ENCODE results near the gene AOX1. TPM values are rescaled to one million over a fixed set of nuclear protein-coding genes. Genes with fewer than 3 reads are reported as not detected.
A peak's percentile ranks its signal among the peaks of the same experiment; 100 is the strongest.

The AOX1 gene
- total and polyA plus RNA-seq, 2 experiments from 2014 or later: not detected

DNA sequence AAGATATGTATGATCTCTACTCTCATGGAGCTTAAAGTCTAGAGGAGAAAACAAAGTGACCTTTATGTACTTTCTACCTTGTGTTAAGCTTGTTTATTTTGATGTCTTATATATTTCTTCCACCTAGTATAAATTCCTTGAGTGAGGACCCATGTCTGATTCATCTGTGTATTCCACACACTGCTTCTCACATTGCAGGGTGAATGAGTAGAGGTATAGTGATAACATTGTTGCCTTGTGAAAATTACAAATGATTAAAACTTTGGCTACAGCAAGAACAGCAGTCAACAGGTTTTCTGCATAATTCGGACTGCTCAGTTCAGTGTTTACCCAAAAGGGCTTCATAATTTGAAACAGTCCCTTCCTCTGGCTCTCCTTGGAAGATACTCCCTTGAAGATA is 36.3 kb downstream of the AOX1 start:
- no peaks in the 10 kb centered on the region for H3K4me1 ChIP-seq (ENCODE audit: low read depth)
- TF ChIP-seq, protein P1, sequence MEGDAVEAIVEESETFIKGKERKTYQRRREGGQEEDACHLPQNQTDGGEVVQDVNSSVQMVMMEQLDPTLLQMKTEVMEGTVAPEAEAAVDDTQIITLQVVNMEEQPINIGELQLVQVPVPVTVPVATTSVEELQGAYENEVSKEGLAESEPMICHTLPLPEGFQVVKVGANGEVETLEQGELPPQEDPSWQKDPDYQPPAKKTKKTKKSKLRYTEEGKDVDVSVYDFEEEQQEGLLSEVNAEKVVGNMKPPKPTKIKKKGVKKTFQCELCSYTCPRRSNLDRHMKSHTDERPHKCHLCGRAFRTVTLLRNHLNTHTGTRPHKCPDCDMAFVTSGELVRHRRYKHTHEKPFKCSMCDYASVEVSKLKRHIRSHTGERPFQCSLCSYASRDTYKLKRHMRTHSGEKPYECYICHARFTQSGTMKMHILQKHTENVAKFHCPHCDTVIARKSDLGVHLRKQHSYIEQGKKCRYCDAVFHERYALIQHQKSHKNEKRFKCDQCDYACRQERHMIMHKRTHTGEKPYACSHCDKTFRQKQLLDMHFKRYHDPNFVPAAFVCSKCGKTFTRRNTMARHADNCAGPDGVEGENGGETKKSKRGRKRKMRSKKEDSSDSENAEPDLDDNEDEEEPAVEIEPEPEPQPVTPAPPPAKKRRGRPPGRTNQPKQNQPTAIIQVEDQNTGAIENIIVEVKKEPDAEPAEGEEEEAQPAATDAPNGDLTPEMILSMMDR (IDR thresholded peaks at IDR 0.05; ENCODE audit: low read depth, low read length): no peak
- H3K4me3 ChIP-seq: no peak overlapping the region
- no peaks in the 10 kb centered on the region for H3K27me3 ChIP-seq
- DNase-seq (ENCODE audit: low read depth in 1 of 2, low spot score in 1 of 2): no peak
- no peaks in the 10 kb centered on the region for H3K9me3 ChIP-seq (ENCODE audit: low read depth)
- H3K36me3 ChIP-seq: no peaks in the 10 kb centered on the region
- no peak overlapping the region for H3K27ac ChIP-seq

DNA sequence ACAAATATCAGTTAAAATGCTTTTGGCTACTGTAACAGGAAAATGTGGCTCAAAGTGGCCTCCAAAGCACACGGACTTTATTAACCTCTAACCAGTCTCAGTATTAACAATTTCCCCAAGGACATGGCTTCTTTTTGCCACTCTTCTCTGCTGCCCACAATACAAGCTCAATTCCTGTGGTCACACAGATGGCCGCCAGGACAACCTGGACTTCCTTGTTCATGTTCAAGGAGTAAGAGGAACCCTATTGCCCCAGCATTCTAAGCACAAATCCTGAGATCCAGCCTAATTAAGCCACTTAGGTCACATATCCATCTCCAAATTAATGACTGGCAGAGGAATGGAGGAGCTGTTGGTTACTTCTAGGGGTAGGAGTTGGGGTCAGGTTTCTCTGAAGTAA is 38.2 kb downstream of the AOX1 start:
- TF ChIP-seq, protein P1 (IDR thresholded peaks at IDR 0.05; ENCODE audit: low read depth, low read length): no peak
- Histone ChIP-seq H3K27me3 (no peaks in the 10 kb centered on the region), H3K36me3 (no peaks in the 10 kb centered on the region), H3K4me1 (ENCODE audit: low read depth) (no peaks in the 10 kb centered on the region), H3K9me3 (ENCODE audit: low read depth) (no peaks in the 10 kb centered on the region), H3K4me3 (no peak overlapping the region), H3K27ac (no peak overlapping the region)
- DNase-seq (ENCODE audit: low read depth in 1 of 2, low spot score in 1 of 2): no peak

DNA sequence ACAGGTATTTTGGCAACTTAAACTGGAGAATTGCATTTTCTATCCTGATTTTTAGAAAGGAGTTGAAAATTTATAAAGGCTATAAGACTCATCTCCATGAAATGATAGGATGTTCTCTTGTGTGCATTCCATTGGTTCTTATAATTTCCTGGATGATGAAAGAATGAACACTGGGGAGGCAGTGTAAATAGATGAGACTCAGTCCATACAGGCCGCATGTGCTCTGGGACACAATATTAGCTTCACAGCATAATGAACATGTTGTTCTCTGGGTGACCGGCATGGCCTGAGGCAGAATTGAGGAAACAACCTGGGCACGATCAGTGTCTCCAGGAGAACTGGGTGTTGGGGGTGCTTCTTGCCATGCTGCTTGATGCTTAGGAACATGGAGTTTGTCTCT is 38.8 kb downstream of the AOX1 start:
- H3K4me3 ChIP-seq: no peak overlapping the region
- no peak overlapping the region for H3K27ac ChIP-seq
- DNase-seq (ENCODE audit: low read depth in 1 of 2, low spot score in 1 of 2): peak in 1 of 2 donors; percentile 82
- H3K4me1 ChIP-seq (ENCODE audit: low read depth): no peaks in the 10 kb centered on the region
- no peaks in the 10 kb centered on the region for H3K9me3 ChIP-seq (ENCODE audit: low read depth)
- TF ChIP-seq, protein P1 (IDR thresholded peaks at IDR 0.05; ENCODE audit: low read depth, low read length): no peak
- H3K36me3 ChIP-seq: no peaks in the 10 kb centered on the region
- no peaks in the 10 kb centered on the region for H3K27me3 ChIP-seq

DNA sequence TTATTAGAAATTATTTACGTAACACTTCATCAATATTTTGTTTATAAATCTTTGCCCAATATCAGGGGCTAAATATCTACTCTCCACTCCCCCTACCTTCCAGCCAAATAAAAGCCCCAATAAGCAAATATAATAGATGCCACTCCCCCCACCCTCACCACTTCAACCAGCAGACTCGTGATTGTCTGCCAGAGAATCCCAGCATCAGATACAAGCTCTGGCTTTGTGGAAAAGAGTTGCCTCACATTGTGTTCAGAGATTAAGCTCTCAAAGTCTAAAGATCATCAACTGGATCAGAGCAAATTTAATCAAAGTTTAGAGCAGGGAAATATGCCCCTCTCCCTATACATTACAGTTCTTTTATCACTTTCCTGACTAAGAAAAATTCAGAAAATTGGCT is 39.5 kb downstream of the AOX1 start:
- no peaks in the 10 kb centered on the region for H3K9me3 ChIP-seq (ENCODE audit: low read depth)
- H3K27ac ChIP-seq: no peak overlapping the region
- H3K27me3 ChIP-seq: no peaks in the 10 kb centered on the region
- TF ChIP-seq, protein P1 (IDR thresholded peaks at IDR 0.05; ENCODE audit: low read depth, low read length): no peak
- H3K36me3 ChIP-seq: no peaks in the 10 kb centered on the region
- peak in 1 of 2 donors; percentile 50 for DNase-seq (ENCODE audit: low read depth in 1 of 2, low spot score in 1 of 2)
- H3K4me3 ChIP-seq: no peak overlapping the region
- no peaks in the 10 kb centered on the region for H3K4me1 ChIP-seq (ENCODE audit: low read depth)

DNA sequence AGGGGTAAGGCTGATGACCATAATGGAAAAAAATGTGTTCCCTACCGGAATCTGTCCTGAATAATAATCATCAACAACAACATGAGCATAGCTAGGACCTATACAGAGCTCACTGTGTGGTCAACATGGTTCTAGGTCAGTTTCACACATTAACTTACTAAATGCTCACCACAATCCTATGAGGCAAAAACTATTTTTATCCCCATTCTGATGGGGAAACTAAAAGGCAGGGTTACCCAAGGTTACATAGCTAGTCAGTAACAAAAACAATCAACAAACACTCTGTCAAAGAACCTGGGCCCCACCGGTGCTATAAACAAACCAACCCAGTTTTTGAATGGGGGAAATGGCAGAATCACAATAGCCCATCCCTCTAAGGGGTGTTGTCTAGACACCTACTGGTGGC is 40.1 kb downstream of the AOX1 start:
- DNase-seq (ENCODE audit: low read depth in 1 of 2, low spot score in 1 of 2): peak in 1 of 2 donors; percentile 64
- no peaks in the 10 kb centered on the region for H3K27me3 ChIP-seq
- TF ChIP-seq, protein P1 (IDR thresholded peaks at IDR 0.05; ENCODE audit: low read depth, low read length): no peak
- no peak overlapping the region for H3K27ac ChIP-seq
- no peaks in the 10 kb centered on the region for H3K36me3 ChIP-seq
- H3K4me1 ChIP-seq (ENCODE audit: low read depth): no peaks in the 10 kb centered on the region
- H3K4me3 ChIP-seq: no peak overlapping the region
- no peaks in the 10 kb centered on the region for H3K9me3 ChIP-seq (ENCODE audit: low read depth)
